Measurements from ENCODE around the gene PLPPR3. TPM values are rescaled to one million over a fixed set of nuclear protein-coding genes. Genes with fewer than 3 reads are reported as not detected.

The PLPPR3 gene
- total RNA-seq: under 1 TPM in 5 of 7 donors, not detected in 2; 0.27 to 0.79 (median 0.43) TPM
- polyA plus RNA-seq: under 1 TPM in 1 of 3 donors, not detected in 2; 0.03 TPM
- long read RNA-seq, donor 1: 0 reads
- long read RNA-seq, donor 2: 0 reads

- intact Hi-C loops (cut with DNase I; ENCODE audit: low total_unique reads): no loop called here
- Histone ChIP-seq H3K27ac (no peak within 1 kb of the TSS), H3K4me1 (peaks cover 0 to 56% (median 23%) of the 10 kb centered on the region in 6 donors), H3K36me3 (no peaks in the 10 kb centered on the region), H3K4me3 (peak within 1 kb of the TSS in 5 of 8 donors; percentile 13 to 62 (median 33)), H3K9me3 (no peaks in the 10 kb centered on the region), H3K27me3 (replicated peaks in 1 of 7) (peaks cover 0 to 37% (median 28%) of the 10 kb centered on the region in 7 donors)
- no peak for DNase-seq
- WGBS, 5 donors: 1 to 4% (median 3%) methylated on average over 13 to 86 of the region's 86 CpGs
- TF ChIP-seq CTCF (IDR thresholded peaks at IDR 0.05 in 8 of 11, conservative IDR thresholded peaks at IDR 0.05 in 3 of 11): no peak
- no peak for TF ChIP-seq POLR2AphosphoS5 (IDR thresholded peaks at IDR 0.05)
- no peak for TF ChIP-seq POLR2A (IDR thresholded peaks at IDR 0.05)
Measured at GRCh38 chr19:821825-822503, at the start of gene PLPPR3. TSS of gene PLPPR3 (minus strand) at chr19:821955. CDS start at chr19:821559, 396 bp downstream.

- Histone ChIP-seq H3K4me3 (no peak overlapping the region), H3K36me3 (peaks cover 0 to 80% (median 48%) of the 10 kb centered on the region in 6 donors), H3K4me1 (peaks cover 5 to 17% (median 10%) of the 10 kb centered on the region in 6 donors), H3K9me3 (no peaks in the 10 kb centered on the region), H3K27ac (no peak overlapping the region), H3K27me3 (replicated peaks in 1 of 7) (no peaks in the 10 kb centered on the region)
- WGBS, 5 donors: 91 to 97% (median 94%) methylated on average over 11 to 28 of the region's 28 CpGs
- no peak for TF ChIP-seq CTCF (IDR thresholded peaks at IDR 0.05 in 8 of 11, conservative IDR thresholded peaks at IDR 0.05 in 3 of 11)
- TF ChIP-seq POLR2AphosphoS5 (IDR thresholded peaks at IDR 0.05): peak in 2 of 3 donors; percentile 7 to 26
- no peak for DNase-seq
- intact Hi-C loops (cut with DNase I; ENCODE audit: low total_unique reads): no loop called here
Measured at GRCh38 chr19:870963-871401, 49.2 kb upstream of the PLPPR3 start.

- Histone ChIP-seq H3K36me3 (peaks cover 0 to 79% (median 48%) of the 10 kb centered on the region in 6 donors), H3K27me3 (replicated peaks in 1 of 7) (no peaks in the 10 kb centered on the region), H3K9me3 (no peaks in the 10 kb centered on the region), H3K4me3 (no peak overlapping the region), H3K27ac (peak overlapping the region in 1 of 8 donors; percentile 35), H3K4me1 (peaks cover 5 to 17% (median 10%) of the 10 kb centered on the region in 6 donors)
- TF ChIP-seq CTCF (IDR thresholded peaks at IDR 0.05 in 8 of 11, conservative IDR thresholded peaks at IDR 0.05 in 3 of 11) (no peak), POLR2AphosphoS5 (IDR thresholded peaks at IDR 0.05) (no peak), POLR2A (IDR thresholded peaks at IDR 0.05) (no peak)
- DNase-seq: no peak
- intact Hi-C loops (cut with DNase I; ENCODE audit: low total_unique reads): no loop called here
- WGBS, 5 donors: 94 to 96% (median 95%) methylated on average over 8 of the region's 8 CpGs
Measured at GRCh38 chr19:870314-870713, 48.6 kb upstream of the PLPPR3 start.
